ENCODE results near the gene MYCN.

Gene MYCN

GRCh38 chr2:15941871-15942710, 1.7 kb downstream of the MYCN start:
- Histone ChIP-seq H3K4me2 (ENCODE audit: low read length) (no peak overlapping the region), H2AFZ (ENCODE audit: low read length) (no peak overlapping the region), H4K20me1 (ENCODE audit: insufficient read depth, low read length) (no peaks in the 10 kb centered on the region), H3K9ac (ENCODE audit: low read length) (no peak overlapping the region), H3F3A (ENCODE audit: insufficient read depth, low read length) (no peaks in the 10 kb centered on the region), H3K4me1 (ENCODE audit: insufficient read depth, low read length, severe bottlenecking) (no peaks in the 10 kb centered on the region), H3K27me3 (ENCODE audit: insufficient read depth, low read length) (no peaks in the 10 kb centered on the region; the same call in 1 of the 2 replicates), H3K9me2 (ENCODE audit: low read depth, low read length) (no peaks in the 10 kb centered on the region), H3K4me3 (ENCODE audit: low read depth, low read length, poor library complexity, severe bottlenecking) (no peak overlapping the region), H3K9me3 (ENCODE audit: low read length) (no peaks in the 10 kb centered on the region), H3K79me2 (ENCODE audit: insufficient read depth, low read length) (no peaks in the 10 kb centered on the region), H3K36me3 (ENCODE audit: insufficient read depth, low read length) (no peaks in the 10 kb centered on the region), H3K27ac (ENCODE audit: low read depth, low read length, poor library complexity, severe bottlenecking) (no peak overlapping the region)
- TF ChIP-seq CTCF (IDR thresholded peaks at IDR 0.05; ENCODE audit: low read length) (no peak), EZH2 (IDR thresholded peaks at IDR 0.05; ENCODE audit: borderline replicate concordance, low read length) (no peak)

DNA sequence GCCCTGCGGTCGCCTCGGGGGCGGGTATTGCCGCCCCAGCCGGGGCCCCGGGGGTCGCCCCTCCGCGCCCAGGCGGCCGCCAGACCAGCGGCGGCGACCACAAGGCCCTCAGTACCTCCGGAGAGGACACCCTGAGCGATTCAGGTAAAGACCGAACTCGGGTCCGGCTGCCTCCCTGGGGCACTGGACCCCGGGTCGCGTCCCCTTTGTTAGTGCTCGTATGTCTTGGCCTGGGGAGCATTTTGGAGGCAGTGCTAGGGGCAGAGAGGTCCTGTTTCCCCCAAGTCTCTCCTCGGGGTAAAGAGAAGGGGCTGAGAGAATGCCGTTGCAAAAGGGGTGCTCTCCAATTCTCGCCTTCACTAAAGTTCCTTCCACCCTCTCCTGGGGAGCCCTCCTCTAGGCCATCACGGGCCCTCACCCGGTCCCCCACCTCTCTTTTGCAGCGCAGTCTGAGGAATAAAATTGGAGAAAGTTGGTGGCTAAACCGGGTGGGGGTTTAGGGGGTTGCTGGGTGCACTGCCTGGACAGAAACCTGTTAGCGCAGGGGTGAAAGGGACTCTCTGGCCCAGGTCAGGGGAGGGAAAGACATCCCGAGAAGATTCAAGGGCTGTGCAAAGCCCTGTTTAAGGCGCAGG, 2.5 kb downstream of the MYCN start:
- Histone ChIP-seq H3K27me3 (ENCODE audit: insufficient read depth, low read length) (no peaks in the 10 kb centered on the region; the same call in 1 of the 2 replicates), H3K9ac (ENCODE audit: low read length) (no peak overlapping the region)

More for the DNA sequence above, 2.5 kb downstream of the MYCN start:
- Histone ChIP-seq H3K4me2 (ENCODE audit: low read length) (no peak overlapping the region), H3K79me2 (ENCODE audit: insufficient read depth, low read length) (no peaks in the 10 kb centered on the region), H3K36me3 (ENCODE audit: insufficient read depth, low read length) (no peaks in the 10 kb centered on the region), H3K4me3 (ENCODE audit: low read depth, low read length, poor library complexity, severe bottlenecking) (no peak overlapping the region), H2AFZ (ENCODE audit: low read length) (no peak overlapping the region), H3K9me3 (ENCODE audit: low read length) (no peaks in the 10 kb centered on the region), H3F3A (ENCODE audit: insufficient read depth, low read length) (no peaks in the 10 kb centered on the region), H4K20me1 (ENCODE audit: insufficient read depth, low read length) (no peaks in the 10 kb centered on the region), H3K9me2 (ENCODE audit: low read depth, low read length) (no peaks in the 10 kb centered on the region), H3K4me1 (ENCODE audit: insufficient read depth, low read length, severe bottlenecking) (no peaks in the 10 kb centered on the region), H3K27ac (ENCODE audit: low read depth, low read length, poor library complexity, severe bottlenecking) (no peak overlapping the region)
- no peak for TF ChIP-seq EZH2 (IDR thresholded peaks at IDR 0.05; ENCODE audit: borderline replicate concordance, low read length)
- no peak for TF ChIP-seq CTCF (IDR thresholded peaks at IDR 0.05; ENCODE audit: low read length)

Measured in OCI-LY1 (cell line).